HG03469 (cell line): ENCODE results near the gene MYH14.

ENCODE experiments used
- ATAC-seq: cut with Tn5 transposase; IDR thresholded peaks from one replicate; pipeline ENCODE4 v1.9.1; 2021; ENCODE audit warnings: mild to moderate bottlenecking, moderate library complexity, moderate number of reproducible peaks; ENCODE audit not compliant: unreplicated experiment

Gene MYH14

GRCh38 chr19:50203281-50204080, at the start of gene MYH14:
Gene MYH14 (plus strand): TSS chr19:50203622. CDS start chr19:50210366, 6,744 bp downstream.
- ATAC-seq: no peak

- ATAC-seq: no peak
Observed at GRCh38 chr19:50154529-50154928, 48.9 kb upstream of the MYH14 start.

DNA sequence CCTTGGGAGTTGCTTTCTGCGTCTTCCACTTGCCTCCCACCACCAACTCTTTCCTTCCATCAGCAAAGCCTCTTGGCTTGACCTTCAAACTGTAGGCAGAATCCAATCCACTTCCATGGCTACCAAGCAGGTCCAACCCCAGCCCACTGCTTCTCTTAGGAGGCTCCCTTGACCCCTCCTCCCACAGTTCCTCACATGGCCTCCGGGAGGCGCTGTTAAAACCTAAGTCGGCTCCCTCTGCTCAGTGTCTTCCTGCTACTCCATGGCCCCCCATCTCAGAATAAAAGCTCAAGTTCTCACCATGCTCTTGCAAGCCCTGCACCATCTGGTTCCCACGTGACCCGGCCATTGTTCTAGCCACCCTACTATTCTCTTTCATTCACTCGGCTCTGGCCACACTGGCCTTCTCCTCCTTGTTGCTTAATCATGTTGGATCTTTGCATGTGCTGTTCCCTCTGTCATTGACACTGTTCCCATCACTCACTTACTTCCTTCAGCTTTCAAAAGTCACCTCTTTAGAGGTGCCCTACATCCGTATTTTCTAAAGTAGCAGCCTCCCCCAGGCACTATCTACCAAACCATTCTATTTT, 47.8 kb upstream of the MYH14 start:
- ATAC-seq: no peak

DNA sequence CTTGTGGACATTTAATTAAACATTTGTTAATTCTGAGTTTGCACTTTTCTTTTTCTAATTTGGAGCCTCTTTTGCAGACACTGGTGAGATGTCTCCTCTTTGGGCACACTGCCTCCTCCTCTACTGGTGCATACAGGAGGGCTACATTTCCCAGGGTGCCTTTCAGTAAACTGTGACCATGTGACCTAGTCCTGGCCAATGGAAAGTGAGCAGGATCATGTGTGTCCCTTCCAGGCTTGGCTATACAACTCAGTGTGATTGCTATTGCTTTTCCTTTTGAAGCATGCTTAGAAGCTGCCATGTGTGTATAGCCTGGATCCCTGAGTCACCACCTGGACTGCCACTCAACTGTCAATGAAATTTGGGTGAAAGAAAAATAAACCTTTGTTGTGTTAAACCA, 44.8 kb upstream of the MYH14 start:
- no peak for ATAC-seq

- ATAC-seq: no peak
Observed at GRCh38 chr19:50159078-50159477, 44.3 kb upstream of the MYH14 start.

DNA sequence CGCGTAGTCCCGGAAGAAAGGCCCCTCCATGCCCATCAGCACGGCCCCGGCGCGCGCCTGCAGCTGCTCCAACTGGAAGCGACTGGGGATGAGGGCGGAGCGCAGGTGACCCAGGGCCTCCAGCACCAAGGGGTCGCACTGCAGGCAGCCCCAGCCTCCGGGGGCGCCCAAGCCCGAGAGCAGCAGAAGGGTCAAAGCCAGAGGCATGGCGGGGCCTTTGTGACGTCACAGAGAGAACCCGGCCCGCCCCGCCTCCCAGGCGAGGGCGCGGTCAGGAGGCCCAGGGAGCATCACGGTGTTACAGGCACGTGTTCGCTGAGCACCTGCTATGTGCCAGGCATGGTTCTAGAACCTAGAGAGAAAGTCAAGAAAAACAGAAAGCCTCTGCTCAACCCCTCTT, 40.4 kb upstream of the MYH14 start, which contains the start of gene IZUMO2:
IZUMO2 (minus strand) TSS at position 294 of the 400 bp plus-strand sequence; CDS start at position 207, 87 bp downstream.
- no peak for ATAC-seq

DNA sequence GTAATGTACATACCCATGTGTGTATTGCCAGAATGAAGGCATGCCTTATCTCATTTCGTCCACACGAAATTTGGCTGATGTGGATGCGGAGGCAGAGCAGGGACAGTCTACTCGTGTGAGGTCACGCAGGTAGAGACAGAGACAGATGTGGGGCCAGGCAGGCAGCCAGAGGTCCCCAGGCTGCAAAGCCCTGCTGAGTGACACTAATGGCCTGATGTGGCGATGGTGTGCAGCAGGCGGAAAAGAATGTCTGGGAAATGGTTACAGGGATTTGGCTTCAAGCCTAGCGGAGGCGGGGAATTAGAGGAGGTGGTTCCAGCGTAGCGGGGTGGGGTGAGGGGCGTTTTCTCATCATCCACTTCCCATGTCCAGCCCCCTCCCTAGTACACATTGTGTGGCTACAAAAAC, 36.1 kb upstream of the MYH14 start:
- no peak for ATAC-seq

GRCh38 chr19:50171752-50172151, 31.7 kb upstream of the MYH14 start:
- no peak for ATAC-seq

DNA sequence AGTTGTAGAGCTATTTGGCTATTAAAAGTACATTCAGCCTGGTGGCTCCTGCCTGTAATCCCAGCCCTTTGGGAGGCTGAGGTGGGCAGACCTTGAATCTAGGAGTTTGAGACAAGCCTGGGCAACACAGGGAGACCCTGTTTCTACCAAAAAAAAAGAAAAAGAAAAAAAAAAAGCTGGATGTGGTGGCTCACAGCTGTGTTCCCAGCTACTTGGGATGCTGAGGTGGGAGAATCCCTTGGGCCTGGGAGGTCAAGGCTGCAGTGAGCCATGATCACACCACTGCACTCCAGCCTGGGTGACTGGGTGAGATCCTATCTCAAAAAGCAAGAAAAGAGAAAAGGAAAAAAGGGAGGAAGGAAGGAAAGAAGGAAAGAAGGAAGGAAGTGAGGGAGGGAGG, 30.7 kb upstream of the MYH14 start:
- no peak for ATAC-seq

- no peak for ATAC-seq
Observed at GRCh38 chr19:50173127-50173526, 30.3 kb upstream of the MYH14 start.

GRCh38 chr19:50174100-50174793, 29.2 kb upstream of the MYH14 start:
- ATAC-seq: no peak

DNA sequence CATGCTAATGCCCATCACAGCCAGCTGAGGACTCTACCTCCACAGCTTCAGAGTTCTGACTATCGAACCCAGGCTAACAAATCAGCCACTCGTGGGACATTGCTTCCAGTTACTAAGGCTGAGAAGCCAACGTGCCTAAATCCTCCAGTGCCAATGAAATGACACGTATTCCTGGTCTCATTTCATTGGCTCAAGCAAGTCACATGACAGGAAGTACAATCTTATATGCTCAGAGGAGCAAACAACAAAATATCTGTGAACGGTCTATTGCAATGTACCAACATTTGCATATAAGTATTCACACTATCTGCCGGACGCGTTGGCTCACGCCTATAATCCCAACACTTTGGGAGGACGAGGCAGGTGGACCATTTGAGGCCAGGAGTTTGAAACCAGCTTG, 27.5 kb upstream of the MYH14 start:
- no peak for ATAC-seq

DNA sequence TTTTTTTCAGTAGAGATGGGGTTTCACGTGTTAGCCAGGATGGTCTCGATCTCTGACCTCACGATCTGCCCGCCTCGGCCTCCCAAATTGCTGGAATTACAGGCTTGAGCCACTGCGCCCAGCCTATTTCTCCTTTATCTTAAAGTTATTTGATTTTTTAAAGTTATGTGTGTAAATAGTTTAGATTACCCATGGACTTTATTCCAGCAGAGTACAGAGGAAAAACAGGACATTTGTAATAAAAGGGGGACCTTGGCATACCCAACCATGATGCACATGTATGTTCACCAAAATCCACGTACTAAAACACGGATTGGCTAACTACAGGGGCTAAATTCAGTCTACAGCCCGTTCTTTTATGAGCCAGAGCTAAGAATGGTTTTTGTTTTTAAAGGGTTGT, 26.6 kb upstream of the MYH14 start:
- no peak for ATAC-seq

DNA sequence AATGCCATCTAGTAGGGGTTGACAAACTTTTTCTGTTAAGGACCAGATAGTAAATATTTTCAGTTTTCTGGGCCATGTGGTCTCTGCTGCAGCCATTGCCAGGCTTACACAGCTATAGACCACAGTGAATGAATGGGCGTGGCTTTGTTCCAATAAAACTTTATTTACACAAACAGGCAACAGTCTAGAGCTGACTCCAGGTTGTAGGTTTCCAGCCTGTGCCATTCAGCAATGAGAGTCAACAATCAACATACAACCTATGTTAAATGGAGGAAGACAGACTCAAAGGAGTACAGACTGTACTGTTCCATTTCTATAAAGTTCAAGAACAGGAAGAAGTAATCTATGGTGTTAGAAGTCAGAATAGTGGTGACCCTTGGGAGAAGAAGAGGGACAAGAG, 25.1 kb upstream of the MYH14 start:
- no peak for ATAC-seq

- ATAC-seq: no peak
Observed at GRCh38 chr19:50178859-50179537, 24.4 kb upstream of the MYH14 start.

- ATAC-seq: no peak
Observed at GRCh38 chr19:50181121-50181520, 22.3 kb upstream of the MYH14 start.

- no peak for ATAC-seq
Observed at GRCh38 chr19:50184196-50184595, 19.2 kb upstream of the MYH14 start.

DNA sequence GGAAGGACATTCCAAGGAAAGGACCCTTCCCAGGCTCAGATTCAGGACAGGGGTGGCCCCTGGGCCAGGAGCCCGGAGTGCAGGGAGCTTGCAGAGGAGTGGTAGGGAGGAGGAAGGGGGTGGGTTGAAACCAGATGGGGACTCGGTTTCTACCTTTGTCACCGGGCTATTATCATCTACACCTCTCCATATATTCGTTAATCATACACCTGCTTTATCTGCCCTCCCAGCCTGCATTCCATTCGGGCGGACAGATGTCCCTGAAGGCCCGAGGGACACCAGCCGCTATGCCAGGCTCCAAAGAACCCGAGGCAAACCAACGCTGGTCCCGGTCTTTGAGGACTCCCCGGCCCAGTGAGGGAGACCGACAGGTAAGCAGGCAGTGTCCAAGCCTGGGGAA, 15.5 kb upstream of the MYH14 start:
- no peak for ATAC-seq

DNA sequence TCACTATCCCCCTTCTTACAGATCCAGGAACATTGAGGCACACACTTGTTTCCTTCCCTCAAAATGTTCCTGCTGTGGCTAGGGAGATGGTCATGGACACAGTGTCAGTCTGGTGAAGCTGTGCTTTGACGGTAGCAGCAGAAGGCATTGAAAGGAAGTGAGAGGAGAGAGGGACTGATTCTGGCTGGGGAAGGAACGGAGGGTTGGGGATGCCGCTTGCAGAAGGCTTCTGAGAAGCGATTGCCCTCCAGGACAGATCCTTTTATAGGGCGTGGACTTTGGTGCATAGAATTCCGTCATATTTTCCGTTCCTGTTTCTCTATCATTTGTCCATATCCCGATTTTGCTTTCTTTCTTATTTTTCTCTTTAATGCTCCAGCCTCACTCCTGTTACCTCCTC, 14.1 kb upstream of the MYH14 start:
- ATAC-seq: no peak

GRCh38 chr19:50190439-50190891, 13.0 kb upstream of the MYH14 start:
- no peak for ATAC-seq

DNA sequence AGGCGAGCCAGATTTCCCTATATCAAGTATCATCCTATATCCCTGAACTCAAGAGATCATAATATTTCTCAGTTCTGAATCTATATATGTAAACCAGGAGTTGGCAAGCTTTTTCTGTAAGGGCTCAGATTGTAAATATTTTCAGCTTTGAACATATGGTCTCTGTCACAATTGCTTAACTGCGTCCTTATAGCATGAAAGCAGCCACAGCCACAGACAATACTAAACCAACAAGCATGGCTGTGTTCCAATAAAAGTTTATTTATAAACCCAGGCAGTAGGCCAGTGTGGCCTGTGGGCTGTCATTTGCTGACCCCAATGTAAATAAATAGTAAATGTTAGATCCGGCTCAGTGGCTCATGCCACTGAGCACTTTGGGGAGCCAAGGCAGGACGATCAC, 12.2 kb upstream of the MYH14 start:
- no peak for ATAC-seq
